NCI-H1930 (cell line): ENCODE data around the gene ARRDC3.
"Not testable (repeated sequence)": the region's sequence is repeated elsewhere in the genome, so short reads cannot be mapped to it uniquely, and the experiment has no call there.

Source experiments
- DNase-seq, 2 experiments: peaks; one replicate each; lab custom pipeline; 2025; lab: John Stamatoyannopoulos, UW

The ARRDC3 gene

GRCh38 chr5:91383027-91383955 lies at the start of gene ARRDC3:
TSS of gene ARRDC3 (minus strand) at chr5:91383317. CDS start at chr5:91383092, 225 bp downstream.
- peak; percentile 87 to 90 for DNase-seq

GRCh38 chr5:91430949-91431348 lies 47.8 kb upstream of the ARRDC3 start:
- DNase-seq: no peak

- no peak for DNase-seq
Measured at GRCh38 chr5:91424638-91425436, 41.7 kb upstream of the ARRDC3 start.

GRCh38 chr5:91423871-91424270 lies 40.8 kb upstream of the ARRDC3 start:
- no peak for DNase-seq

GRCh38 chr5:91420879-91421278 lies 37.8 kb upstream of the ARRDC3 start:
- no peak for DNase-seq

GRCh38 chr5:91419571-91420537 lies 36.7 kb upstream of the ARRDC3 start:
- peak in 1 of 2 experiments; percentile 3 for DNase-seq

GRCh38 chr5:91419136-91419535 lies 36.0 kb upstream of the ARRDC3 start:
- DNase-seq: no peak

- no peak for DNase-seq
Measured at GRCh38 chr5:91418158-91418557, 35.0 kb upstream of the ARRDC3 start.

- no peak for DNase-seq
Measured at GRCh38 chr5:91417219-91417618, 34.1 kb upstream of the ARRDC3 start.

- DNase-seq: no peak
Measured at GRCh38 chr5:91416491-91416890, 33.4 kb upstream of the ARRDC3 start.

GRCh38 chr5:91409304-91409703 lies 26.2 kb upstream of the ARRDC3 start:
- DNase-seq: no peak

- no peak for DNase-seq
Measured at GRCh38 chr5:91408710-91409109, 25.6 kb upstream of the ARRDC3 start.

- DNase-seq: no peak
Measured at GRCh38 chr5:91407204-91407603, 24.1 kb upstream of the ARRDC3 start.

- DNase-seq: no peak
Measured at GRCh38 chr5:91403438-91403837, 20.3 kb upstream of the ARRDC3 start.

- no peak for DNase-seq
Measured at GRCh38 chr5:91401175-91401574, 18.1 kb upstream of the ARRDC3 start.

GRCh38 chr5:91397791-91398190 lies 14.7 kb upstream of the ARRDC3 start:
- no peak for DNase-seq

GRCh38 chr5:91390268-91390667 lies 7.2 kb upstream of the ARRDC3 start:
- DNase-seq: no peak

- not testable (repeated sequence) for DNase-seq
Measured at GRCh38 chr5:91389555-91389954, 6.4 kb upstream of the ARRDC3 start.

- DNase-seq: no peak
Measured at GRCh38 chr5:91388362-91388761, 5.2 kb upstream of the ARRDC3 start.

GRCh38 chr5:91386120-91386519 lies 3.0 kb upstream of the ARRDC3 start:
- DNase-seq: no peak

GRCh38 chr5:91385596-91385995 lies 2.5 kb upstream of the ARRDC3 start:
- not testable (repeated sequence) for DNase-seq
